Lower leg skin (tissue), 3 donors: Measurements from ENCODE around the gene MVP.

Source experiments
- POLR2A ChIP-seq, 2 donors: fragments of 450-650 bp; IDR thresholded peaks; one replicate each; pipeline ENCODE4 v1.6.1; 2016 to 2017; ENCODE audit warnings: antibody characterized with exemption in 2 of 2, mild to moderate bottlenecking in 1 of 2, moderate library complexity in 1 of 2
- TF ChIP-seq, protein P1 (sequence below), 3 donors: fragments of 450-650 bp; IDR thresholded peaks; one replicate each; pipeline ENCODE4 v1.5.1; 2016; ENCODE audit warnings: antibody characterized with exemption in 3 of 3, mild to moderate bottlenecking in 3 of 3, moderate library complexity in 2 of 3

DNA sequence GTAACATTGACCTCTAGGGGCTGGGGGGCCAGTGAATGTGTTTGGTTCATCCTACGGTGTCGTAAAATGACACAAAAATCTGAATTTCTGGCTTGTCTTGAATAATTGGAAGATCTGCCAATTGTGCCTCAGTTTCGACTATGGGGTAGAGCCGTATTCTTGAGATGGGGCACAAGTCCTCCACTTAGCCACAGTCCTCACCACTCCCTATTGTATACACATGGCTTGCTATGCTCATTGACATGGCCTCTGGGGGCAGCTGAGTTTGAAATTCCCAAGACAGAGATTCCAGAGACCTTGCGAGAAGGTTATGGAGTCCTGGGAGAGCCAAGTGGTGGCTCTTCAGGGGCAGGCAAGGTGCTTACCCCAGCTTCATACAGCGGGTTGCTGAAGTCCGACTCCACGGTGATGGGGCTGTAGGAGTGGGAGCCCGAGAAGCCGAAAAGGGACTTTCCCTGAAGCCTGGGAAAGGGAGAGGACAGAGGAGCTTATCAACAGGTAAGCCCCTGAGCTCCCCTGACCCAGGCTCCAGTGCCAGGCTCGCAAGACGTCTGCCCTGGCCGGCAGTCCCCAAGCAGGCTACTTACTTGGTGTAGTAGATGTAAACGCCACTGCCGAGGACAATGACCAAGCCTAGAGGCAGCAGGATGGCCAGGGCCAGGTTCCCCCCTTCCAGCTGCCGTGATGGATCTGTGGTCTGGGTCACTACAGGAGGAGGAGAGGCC, 51.7 kb downstream of the MVP start:
- TF ChIP-seq, protein P1, sequence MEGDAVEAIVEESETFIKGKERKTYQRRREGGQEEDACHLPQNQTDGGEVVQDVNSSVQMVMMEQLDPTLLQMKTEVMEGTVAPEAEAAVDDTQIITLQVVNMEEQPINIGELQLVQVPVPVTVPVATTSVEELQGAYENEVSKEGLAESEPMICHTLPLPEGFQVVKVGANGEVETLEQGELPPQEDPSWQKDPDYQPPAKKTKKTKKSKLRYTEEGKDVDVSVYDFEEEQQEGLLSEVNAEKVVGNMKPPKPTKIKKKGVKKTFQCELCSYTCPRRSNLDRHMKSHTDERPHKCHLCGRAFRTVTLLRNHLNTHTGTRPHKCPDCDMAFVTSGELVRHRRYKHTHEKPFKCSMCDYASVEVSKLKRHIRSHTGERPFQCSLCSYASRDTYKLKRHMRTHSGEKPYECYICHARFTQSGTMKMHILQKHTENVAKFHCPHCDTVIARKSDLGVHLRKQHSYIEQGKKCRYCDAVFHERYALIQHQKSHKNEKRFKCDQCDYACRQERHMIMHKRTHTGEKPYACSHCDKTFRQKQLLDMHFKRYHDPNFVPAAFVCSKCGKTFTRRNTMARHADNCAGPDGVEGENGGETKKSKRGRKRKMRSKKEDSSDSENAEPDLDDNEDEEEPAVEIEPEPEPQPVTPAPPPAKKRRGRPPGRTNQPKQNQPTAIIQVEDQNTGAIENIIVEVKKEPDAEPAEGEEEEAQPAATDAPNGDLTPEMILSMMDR (IDR thresholded peaks at IDR 0.05) = no peak
- TF ChIP-seq POLR2A (IDR thresholded peaks at IDR 0.05) = no peak
